K562 (cell line): ENCODE measurements around the gene CNTD1. TPM values are rescaled to one million over a fixed set of nuclear protein-coding genes. Genes with fewer than 3 reads are reported as not detected.
A peak's percentile ranks its signal among the peaks of the same experiment; 100 is the strongest.

Experiments
- ATAC-seq: fragments of 200-7000 bp; cut with Tn5 transposase; 3 replicates; pipeline ENCODE4 v1.9.1; 2020; ENCODE audit warnings: moderate library complexity
- BruUV-seq: library from RNA; stranded (reverse); fragments of 400-500 nt; replicated peaks from 2 replicates; lab custom pipeline; 2021; lab: Mats Ljungman, UMichigan
- CTCF ChIA-PET: fragments of 300-600 bp; formaldehyde crosslinking; extraction: SDS; loops from one replicate; lab custom pipeline; 2021; ENCODE audit warnings: low intra/inter-chr PET ratio; lab: Yijun Ruan, JAX
- POLR2A ChIA-PET: fragments of 300-600, 350-650 bp; sonication (Branson Sonifier 250); formaldehyde crosslinking; extraction: SDS; loops from one replicate; lab custom pipeline; 2021; ENCODE audit warnings: antibody characterized with exemption, inconsistent platforms; lab: Yijun Ruan, JAX
- DNase-seq, 4 experiments: peaks; one replicate each; pipeline versions ENCODE4 v3.0.0 to v3.0.0-alpha.2; 2011 to 2018; ENCODE audit warnings: low spot score in 3 of 4, mixed read lengths in 3 of 4; ENCODE audit errors: extremely low read depth in 1 of 4
- FAIRE-seq: peaks from 2 replicates; lab custom pipeline; 2011; peaks lifted over from hg19 to GRCh38; lab: Jason Lieb, UNC
- H2AFZ ChIP-seq: 2 replicates; pipeline ENCODE4 v1.6.0; 2011; ENCODE audit warnings: low read depth, low read length, control low read depth, inconsistent platforms
- H3K27ac ChIP-seq: fragments of 200-600 bp; 3 replicates; pipeline ENCODE4 v1.8.0; 2011; ENCODE audit warnings: low read depth, mild to moderate bottlenecking, control low read depth, inconsistent platforms, low read length, moderate library complexity, mixed read lengths; ENCODE audit errors: extremely low read depth
- H3K27me3 ChIP-seq, 2 experiments: fragments of 300-600 bp in 1 of 2; 2 replicates in 1 of 2; 3 replicates in 1 of 2; pipeline versions ENCODE4 v1.6.0 to v1.8.0; 2011; ENCODE audit warnings: inconsistent platforms in 2 of 2, low read length in 2 of 2, mild to moderate bottlenecking in 1 of 2, mixed read lengths in 1 of 2, moderate library complexity in 1 of 2; ENCODE audit not compliant: control insufficient read depth in 2 of 2, insufficient read depth in 2 of 2
- H3K36me3 ChIP-seq: fragments of 300-600 bp; 3 replicates; pipeline ENCODE4 v1.8.0; 2011; ENCODE audit warnings: mild to moderate bottlenecking, low read length, inconsistent platforms; ENCODE audit not compliant: control insufficient read depth, insufficient read depth
- H3K4me1 ChIP-seq, 2 experiments: fragments of 200-600 bp in 1 of 2; replicated peaks in 1 of 2; 2 replicates in 1 of 2; 3 replicates in 1 of 2; pipeline versions ENCODE4 v1.5.1 to v1.8.0; 2011; ENCODE audit warnings: inconsistent platforms in 2 of 2, low read length in 2 of 2, mild to moderate bottlenecking in 1 of 2, mixed read lengths in 1 of 2, moderate library complexity in 1 of 2; ENCODE audit not compliant: control insufficient read depth in 2 of 2, insufficient read depth in 2 of 2
- H3K4me2 ChIP-seq: 2 replicates; pipeline ENCODE4 v1.6.1; 2011; ENCODE audit warnings: low read length, control low read depth, inconsistent platforms, mixed read lengths; ENCODE audit not compliant: insufficient read depth
- H3K4me3 ChIP-seq: fragments of 200-600 bp; sonication (generic), shearing (Covaris generic); 2 replicates; pipeline ENCODE4 v1.5.1; 2016; ENCODE audit warnings: control low read depth, inconsistent platforms
- H3K79me2 ChIP-seq: fragments of 200-600 bp; 3 replicates; pipeline ENCODE4 v1.8.0; 2011; ENCODE audit warnings: low read length, inconsistent platforms; ENCODE audit not compliant: control insufficient read depth, insufficient read depth
- H3K9ac ChIP-seq, 2 experiments: 2 replicates each; pipeline versions ENCODE4 v1.6.0 to v1.6.1; 2011; ENCODE audit warnings: low read depth in 2 of 2, low read length in 2 of 2, control low read depth in 1 of 2, inconsistent platforms in 1 of 2, mild to moderate bottlenecking in 1 of 2, mixed read lengths in 1 of 2; ENCODE audit not compliant: insufficient read depth in 1 of 2
- H3K9me1 ChIP-seq: one replicate; pipeline ENCODE4 v1.6.0; 2011; ENCODE audit warnings: inconsistent platforms, mild to moderate bottlenecking, low read length, moderate library complexity; ENCODE audit not compliant: control insufficient read depth, insufficient read depth
- H3K9me3 ChIP-seq: replicated peaks from 2 replicates; pipeline ENCODE4 v1.5.1; 2011; ENCODE audit warnings: low read depth, low read length, inconsistent platforms; ENCODE audit not compliant: control insufficient read depth, insufficient read depth
- H4K20me1 ChIP-seq: replicated peaks from 2 replicates; pipeline ENCODE4 v1.6.1; 2011; ENCODE audit warnings: low read length, inconsistent platforms, mixed read lengths; ENCODE audit not compliant: control insufficient read depth, insufficient read depth
- CBX2 ChIP-seq: fragments of 200-600 bp; sonication (generic); IDR thresholded peaks from one replicate; pipeline ENCODE4 v1.6.1; 2012; ENCODE audit warnings: mild to moderate bottlenecking, low read length, inconsistent platforms; ENCODE audit not compliant: insufficient read depth, poor library complexity, severe bottlenecking
- HMG20B ChIP-seq: fragments of 250-450 bp; sonication (Bioruptor Pico); IDR thresholded peaks from 2 replicates; pipeline ENCODE4 v1.5.0; 2021; ENCODE audit warnings: mild to moderate bottlenecking
- KDM4B ChIP-seq, 2 experiments: fragments of 450-650 bp in 1 of 2; sonication (generic) in 1 of 2; IDR thresholded peaks; 2 replicates each; pipeline ENCODE4 v1.6.1; 2016 to 2017; ENCODE audit warnings: borderline replicate concordance in 2 of 2, antibody characterized with exemption in 1 of 2, low read depth in 1 of 2, mild to moderate bottlenecking in 1 of 2
- KDM5B ChIP-seq: fragments of 200-600 bp; sonication (generic); IDR thresholded peaks from 2 replicates; pipeline ENCODE4 v1.6.1; 2012; ENCODE audit warnings: low read depth, mild to moderate bottlenecking, moderate library complexity, low read length, control low read depth, inconsistent platforms; ENCODE audit not compliant: insufficient replicate concordance
- NFATC3 ChIP-seq: fragments of 450-650 bp; IDR thresholded peaks from 2 replicates; pipeline ENCODE4 v1.6.1; 2017; ENCODE audit warnings: mild to moderate bottlenecking
- NFIC ChIP-seq: fragments of 450-650 bp; IDR thresholded peaks from 2 replicates; pipeline ENCODE4 v1.6.1; 2017; ENCODE audit warnings: mild to moderate bottlenecking, inconsistent platforms
- POLR2A ChIP-seq: fragments of 450-650 bp; conservative IDR thresholded peaks from 2 replicates; pipeline ENCODE4 v1.6.1; 2016
- POLR2AphosphoS5 ChIP-seq: IDR thresholded peaks from 2 replicates; pipeline ENCODE4 v1.6.1; 2011; ENCODE audit warnings: mild to moderate bottlenecking, low read depth, low read length, moderate library complexity; ENCODE audit not compliant: control insufficient read depth, insufficient read depth
- RAD21 ChIP-seq, 2 experiments: fragments of 250-450 bp in 1 of 2; fragments of 450-650 bp in 1 of 2; sonication (Bioruptor Pico) in 1 of 2; formaldehyde crosslinking in 1 of 2; IDR thresholded peaks in 1 of 2; conservative IDR thresholded peaks in 1 of 2; 2 replicates each; pipeline versions ENCODE4 v1.4.0 to v1.8.0; 2020 to 2022; ENCODE audit warnings: mild to moderate bottlenecking in 2 of 2, moderate library complexity in 1 of 2
- SRSF9 ChIP-seq: fragments of 200-400 bp; formaldehyde crosslinking; IDR thresholded peaks from 2 replicates; pipeline ENCODE4 v1.6.1; 2017; ENCODE audit warnings: low read depth, low read length, borderline replicate concordance
- TCFL5 ChIP-seq: fragments of 250-450 bp; sonication (Bioruptor Pico); conservative IDR thresholded peaks from 2 replicates; pipeline ENCODE4 v1.6.1; 2021; ENCODE audit warnings: mild to moderate bottlenecking, moderate library complexity, matching md5 sums
- ZNF133 ChIP-seq: fragments of 250-450 bp; sonication (Bioruptor Pico); IDR thresholded peaks from 2 replicates; pipeline ENCODE4 v1.4.0; 2020; ENCODE audit warnings: mild to moderate bottlenecking
- ZNF282 ChIP-seq: sonication (generic); formaldehyde crosslinking; IDR thresholded peaks from 2 replicates; pipeline ENCODE4 v1.8.1; 2023; ENCODE audit warnings: missing genetic modification reagents
- ZNF586 ChIP-seq: fragments of 450-650 bp; formaldehyde crosslinking; conservative IDR thresholded peaks from 2 replicates; pipeline ENCODE4 v1.4.0; 2020; ENCODE audit warnings: mild to moderate bottlenecking, moderate library complexity
- WGBS: fragments of 100-300 bp; shearing (Covaris generic); methylation state at CpG from one replicate; pipeline ENCODE4 v1.1.6; 2016; ENCODE audit warnings: low coverage, mixed read lengths; ENCODE audit not compliant: insufficient coverage; ENCODE audit errors: missing lambda C conversion rate; 5-methylcytosine and 5-hydroxymethylcytosine counted together
- in situ Hi-C: fragments of 300-500 bp; cut with MboI; formaldehyde crosslinking; loops from 4 replicates; pipeline ENCODE4 v1.15.0; 2018; ENCODE audit warnings: inconsistent platforms, mixed read lengths
- intact Hi-C: fragments of 100-400 bp; cut with micrococcal nuclease; formaldehyde crosslinking; loops from 2 replicates; pipeline ENCODE4 v1.14.2; 2022
- polyA plus RNA-seq, 8 experiments: library from polyadenylated mRNA; depleted of rRNA in 4 of 8; stranded (reverse) in 5 of 8; unstranded in 3 of 8; fragments of >200 nt; fragmentation: Nextera tagmentation in 2 of 8; fragmentation: Illumina TruSeq in 1 of 8; extraction: Ambion mirVana in 2 of 8; extraction: Trizol in 1 of 8; gene quantifications; 2 replicates each; pipeline versions ENCODE4 v1.2.1 to v1.2.3, GENCODE V29; 2011 to 2014; ENCODE audit warnings: inconsistent platforms in 1 of 8, missing spikeins in 1 of 8
- total RNA-seq, 7 experiments: library from RNA; depleted of rRNA in 6 of 7; stranded (reverse); fragments of >200 nt in 6 of 7; fragmentation: Illumina TruSeq in 2 of 7; extraction: Trizol in 2 of 7; gene quantifications; 2 replicates each; pipeline versions ENCODE4 v1.2.1 to v1.2.3, GENCODE V29; 2011 to 2021; ENCODE audit warnings: low replicate concordance in 1 of 7
- TF ChIP-seq, protein P1 (sequence below), 2 experiments: IDR thresholded peaks; 2 replicates each; pipeline ENCODE4 v1.6.1; 2012; ENCODE audit warnings: improper control_type of control experiment in 2 of 2, low read depth in 2 of 2, low read length in 2 of 2, borderline replicate concordance in 1 of 2
- TF ChIP-seq, protein P2 (sequence below): sonication (generic); formaldehyde crosslinking; IDR thresholded peaks from 2 replicates; pipeline ENCODE4 v1.8.1; 2022; ENCODE audit warnings: missing genetic modification reagents

Gene CNTD1
- total and polyA plus RNA-seq, 9 of the 15 experiments (the other 6 are each of a cell fraction or from before 2014, with no cell fraction given), result 0.12 to 0.86 (median 0.41) TPM; not detected in 1

DNA sequence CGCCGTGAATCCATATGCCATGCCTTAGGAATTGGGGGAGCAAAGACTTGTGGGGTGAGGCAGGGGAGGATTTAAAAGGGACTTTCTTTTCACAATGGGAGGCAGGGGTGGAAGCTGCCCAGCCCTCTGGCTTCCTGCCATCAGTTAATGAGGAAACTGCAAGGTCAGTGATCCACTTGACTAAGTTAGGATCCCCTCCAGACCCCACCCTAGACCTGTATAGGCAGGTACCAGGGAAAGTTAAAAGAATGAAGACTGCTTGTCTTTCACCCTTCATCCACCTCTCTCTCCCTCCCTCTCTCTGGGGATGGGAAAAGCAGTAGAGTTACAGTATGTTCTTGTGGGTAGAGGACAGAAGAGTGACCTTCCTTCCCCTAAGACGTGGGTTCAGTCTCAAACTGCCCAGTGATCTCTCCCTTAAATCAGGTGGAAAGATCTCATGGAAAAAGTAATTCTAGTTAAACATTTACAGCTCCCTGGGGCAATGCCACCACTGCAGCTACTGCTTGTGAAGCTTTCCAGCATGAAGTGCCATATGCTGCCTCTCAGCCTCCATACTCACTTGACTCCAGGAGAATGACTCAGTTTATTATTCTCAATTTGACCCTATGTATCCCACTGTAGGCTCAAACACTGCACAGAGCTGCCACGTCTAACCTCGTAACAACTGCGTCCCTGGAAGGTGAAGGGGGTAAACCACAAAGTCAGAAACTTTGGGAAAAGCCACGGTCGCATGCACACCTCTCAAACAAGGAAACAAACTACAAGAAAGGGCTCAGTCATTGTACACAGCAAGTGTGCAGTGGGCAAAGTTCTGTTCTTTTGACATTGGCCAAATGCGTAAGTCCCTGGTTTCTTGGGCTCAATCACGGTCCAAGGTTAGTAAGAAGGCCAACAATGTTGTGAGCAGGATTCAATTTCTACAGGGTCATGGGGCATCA lies 1.3 kb upstream of the CNTD1 start:
- TSS peak; percentile 88 for BruUV-seq
- H3K36me3 ChIP-seq, result peaks cover 30% of the 10 kb centered on the region
- ATAC-seq (no peak; the same call in 2 of the 3 replicates), FAIRE-seq (no peak), DNase-seq (peak in 1 of 4 experiments; percentile 37)
- H3K27ac ChIP-seq, result peak overlapping the region; percentile 68; the same call in 2 of the 3 replicates
- POLR2A ChIA-PET, result interaction anchor here (0.6 to 6.4 kb wide), 8 partner anchors 11 to 219 kb away, joined by 3 to 47 read pairs (median 4); partner anchors contain the start of genes AOC3, BECN1, VPS25 and WNK4
- H2AFZ ChIP-seq, result 0 out of 2 replicates have a peak overlapping the region, but pooled peaks have one; percentile 96
- no peaks in the 10 kb centered on the region for H3K27me3 ChIP-seq
- H3K4me2 ChIP-seq, result peak overlapping the region; percentile 94
- peaks cover 17% of the 10 kb centered on the region for H3K79me2 ChIP-seq
- 48% methylated on average over 10 of the region's 10 CpGs for WGBS
- H3K9me3 ChIP-seq, result no peaks in the 10 kb centered on the region
- H3K4me3 ChIP-seq, result peak overlapping the region; percentile 73
- CTCF ChIA-PET, result no interaction called here
- H3K4me1 ChIP-seq, result peaks cover 17 to 36% of the 10 kb centered on the region in 2 experiments
- in situ Hi-C loops, result no loop called here
- intact Hi-C loops, result no loop called here
- H3K9ac ChIP-seq, result peak overlapping the region; percentile 84 to 99
- no peaks in the 10 kb centered on the region for H4K20me1 ChIP-seq
- H3K9me1 ChIP-seq, result no peaks in the 10 kb centered on the region
- peak; percentile 18 for TF ChIP-seq KDM5B
- TF ChIP-seq, protein P1, sequence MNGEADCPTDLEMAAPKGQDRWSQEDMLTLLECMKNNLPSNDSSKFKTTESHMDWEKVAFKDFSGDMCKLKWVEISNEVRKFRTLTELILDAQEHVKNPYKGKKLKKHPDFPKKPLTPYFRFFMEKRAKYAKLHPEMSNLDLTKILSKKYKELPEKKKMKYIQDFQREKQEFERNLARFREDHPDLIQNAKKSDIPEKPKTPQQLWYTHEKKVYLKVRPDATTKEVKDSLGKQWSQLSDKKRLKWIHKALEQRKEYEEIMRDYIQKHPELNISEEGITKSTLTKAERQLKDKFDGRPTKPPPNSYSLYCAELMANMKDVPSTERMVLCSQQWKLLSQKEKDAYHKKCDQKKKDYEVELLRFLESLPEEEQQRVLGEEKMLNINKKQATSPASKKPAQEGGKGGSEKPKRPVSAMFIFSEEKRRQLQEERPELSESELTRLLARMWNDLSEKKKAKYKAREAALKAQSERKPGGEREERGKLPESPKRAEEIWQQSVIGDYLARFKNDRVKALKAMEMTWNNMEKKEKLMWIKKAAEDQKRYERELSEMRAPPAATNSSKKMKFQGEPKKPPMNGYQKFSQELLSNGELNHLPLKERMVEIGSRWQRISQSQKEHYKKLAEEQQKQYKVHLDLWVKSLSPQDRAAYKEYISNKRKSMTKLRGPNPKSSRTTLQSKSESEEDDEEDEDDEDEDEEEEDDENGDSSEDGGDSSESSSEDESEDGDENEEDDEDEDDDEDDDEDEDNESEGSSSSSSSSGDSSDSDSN (IDR thresholded peaks at IDR 0.05; ENCODE audit: borderline replicate concordance in 1 of 2, low read depth in 2 of 2, low read length in 2 of 2), result no peak
- TF ChIP-seq POLR2A, result peak; percentile 42; the same call in 1 of the 2 replicates
- TF ChIP-seq KDM4B (IDR thresholded peaks at IDR 0.05; ENCODE audit: borderline replicate concordance in 2 of 2, low read depth in 1 of 2), result no peak
- no peak for TF ChIP-seq RAD21 (CRISPR knock-in tag; conservative IDR thresholded peaks at IDR 0.05 in 1 of 2, IDR thresholded peaks at IDR 0.05 in 1 of 2)
- no peak for TF ChIP-seq HMG20B (CRISPR knock-in tag)
- no peak for TF ChIP-seq ZNF282 (CRISPR knock-in tag)
- TF ChIP-seq ZNF586, result no peak
- TF ChIP-seq TCFL5 (CRISPR knock-in tag), result no peak
- TF ChIP-seq CBX2, result no peak
- TF ChIP-seq, protein P2, sequence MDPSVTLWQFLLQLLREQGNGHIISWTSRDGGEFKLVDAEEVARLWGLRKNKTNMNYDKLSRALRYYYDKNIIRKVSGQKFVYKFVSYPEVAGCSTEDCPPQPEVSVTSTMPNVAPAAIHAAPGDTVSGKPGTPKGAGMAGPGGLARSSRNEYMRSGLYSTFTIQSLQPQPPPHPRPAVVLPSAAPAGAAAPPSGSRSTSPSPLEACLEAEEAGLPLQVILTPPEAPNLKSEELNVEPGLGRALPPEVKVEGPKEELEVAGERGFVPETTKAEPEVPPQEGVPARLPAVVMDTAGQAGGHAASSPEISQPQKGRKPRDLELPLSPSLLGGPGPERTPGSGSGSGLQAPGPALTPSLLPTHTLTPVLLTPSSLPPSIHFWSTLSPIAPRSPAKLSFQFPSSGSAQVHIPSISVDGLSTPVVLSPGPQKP (CRISPR knock-in tag), result no peak
- TF ChIP-seq ZNF133 (CRISPR knock-in tag), result no peak
- no peak for TF ChIP-seq SRSF9
- TF ChIP-seq NFATC3, result no peak
- peak; percentile 14; the same call in 1 of the 2 replicates for TF ChIP-seq POLR2AphosphoS5
- TF ChIP-seq NFIC, result peak; percentile 44; the same call in 1 of the 2 replicates
